Measurements from ENCODE around the gene ZNF296.

DNA sequence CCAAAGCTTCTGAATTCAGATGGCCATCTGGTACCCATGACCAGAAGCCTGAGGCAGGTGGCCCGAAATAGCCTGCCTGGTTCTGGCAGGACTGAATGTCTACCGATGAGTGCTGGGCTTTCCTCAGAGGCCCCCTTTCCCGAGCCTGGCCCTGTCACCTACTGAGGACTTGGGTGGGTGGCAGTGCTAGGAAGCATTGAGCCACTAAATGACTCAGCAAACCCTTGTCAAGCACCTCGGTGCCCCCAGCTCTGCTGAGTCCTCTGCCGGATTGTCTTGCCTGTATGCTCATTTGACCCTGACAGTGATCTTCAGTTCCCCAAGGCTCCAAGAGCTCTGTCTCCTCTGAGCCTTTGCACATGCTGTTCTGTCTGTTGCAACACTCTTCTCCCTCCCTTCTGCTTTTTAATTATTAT, 34.6 kb upstream of the ZNF296 start:
- TF ChIP-seq EZH2 (optimal IDR thresholded peaks at IDR 0.05; ENCODE audit: low read depth, low read length), result no peak
- TF ChIP-seq, protein P1, sequence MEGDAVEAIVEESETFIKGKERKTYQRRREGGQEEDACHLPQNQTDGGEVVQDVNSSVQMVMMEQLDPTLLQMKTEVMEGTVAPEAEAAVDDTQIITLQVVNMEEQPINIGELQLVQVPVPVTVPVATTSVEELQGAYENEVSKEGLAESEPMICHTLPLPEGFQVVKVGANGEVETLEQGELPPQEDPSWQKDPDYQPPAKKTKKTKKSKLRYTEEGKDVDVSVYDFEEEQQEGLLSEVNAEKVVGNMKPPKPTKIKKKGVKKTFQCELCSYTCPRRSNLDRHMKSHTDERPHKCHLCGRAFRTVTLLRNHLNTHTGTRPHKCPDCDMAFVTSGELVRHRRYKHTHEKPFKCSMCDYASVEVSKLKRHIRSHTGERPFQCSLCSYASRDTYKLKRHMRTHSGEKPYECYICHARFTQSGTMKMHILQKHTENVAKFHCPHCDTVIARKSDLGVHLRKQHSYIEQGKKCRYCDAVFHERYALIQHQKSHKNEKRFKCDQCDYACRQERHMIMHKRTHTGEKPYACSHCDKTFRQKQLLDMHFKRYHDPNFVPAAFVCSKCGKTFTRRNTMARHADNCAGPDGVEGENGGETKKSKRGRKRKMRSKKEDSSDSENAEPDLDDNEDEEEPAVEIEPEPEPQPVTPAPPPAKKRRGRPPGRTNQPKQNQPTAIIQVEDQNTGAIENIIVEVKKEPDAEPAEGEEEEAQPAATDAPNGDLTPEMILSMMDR (IDR thresholded peaks at IDR 0.05; ENCODE audit: low read length), result no peak
- TF ChIP-seq EZH2phosphoT487 (IDR thresholded peaks at IDR 0.05; ENCODE audit: low read length), result no peak

All from MM.1S (cell line).